KOPT-K1 (cell line): ENCODE data around the gene PLEKHG3.

Experiments used
- H3K27ac ChIP-seq: fragments of 200-600 bp; sonication (generic); 2 replicates; pipeline ENCODE4 v1.5.1; 2016; ENCODE audit warnings: antibody characterized with exemption, mild to moderate bottlenecking, low read depth, low read length; ENCODE audit not compliant: poor library complexity, severe bottlenecking
- H3K36me3 ChIP-seq: fragments of 200-600 bp; sonication (generic); 2 replicates; pipeline ENCODE4 v1.5.1; 2017; ENCODE audit warnings: antibody characterized with exemption, mild to moderate bottlenecking, low read length, moderate library complexity; ENCODE audit not compliant: insufficient read depth
- H3K9me3 ChIP-seq: fragments of 200-600 bp; sonication (generic); 2 replicates; pipeline ENCODE4 v1.5.1; 2017; ENCODE audit warnings: antibody characterized with exemption, low read length, mild to moderate bottlenecking; ENCODE audit not compliant: insufficient read depth, poor library complexity, severe bottlenecking

The PLEKHG3 gene

GRCh38 chr14:64752909-64753308, 48.7 kb downstream of the PLEKHG3 start:
- H3K27ac ChIP-seq, result no peak overlapping the region
- H3K36me3 ChIP-seq, result no peaks in the 10 kb centered on the region
- no peaks in the 10 kb centered on the region for H3K9me3 ChIP-seq

GRCh38 chr14:64753374-64753773, 49.1 kb downstream of the PLEKHG3 start:
- Histone ChIP-seq H3K9me3 (no peaks in the 10 kb centered on the region), H3K27ac (no peak overlapping the region), H3K36me3 (no peaks in the 10 kb centered on the region)

GRCh38 chr14:64753999-64754398, 49.8 kb downstream of the PLEKHG3 start:
- H3K27ac ChIP-seq, result no peak overlapping the region
- no peaks in the 10 kb centered on the region for H3K36me3 ChIP-seq

GRCh38 chr14:64754685-64755084, 50.5 kb downstream of the PLEKHG3 start:
- Histone ChIP-seq H3K27ac (no peak overlapping the region), H3K36me3 (no peaks in the 10 kb centered on the region), H3K9me3 (no peaks in the 10 kb centered on the region)

More at GRCh38 chr14:64753999-64754398, 49.8 kb downstream of the PLEKHG3 start:
- H3K9me3 ChIP-seq, result no peaks in the 10 kb centered on the region

GRCh38 chr14:64755781-64756221, 51.6 kb downstream of the PLEKHG3 start:
- H3K9me3 ChIP-seq, result no peaks in the 10 kb centered on the region
- no peaks in the 10 kb centered on the region for H3K36me3 ChIP-seq
- no peak overlapping the region for H3K27ac ChIP-seq

GRCh38 chr14:64756712-64757111, 52.5 kb downstream of the PLEKHG3 start:
- Histone ChIP-seq H3K9me3 (no peaks in the 10 kb centered on the region), H3K27ac (no peak overlapping the region), H3K36me3 (no peaks in the 10 kb centered on the region)

GRCh38 chr14:64757601-64758000, 53.4 kb downstream of the PLEKHG3 start:
- Histone ChIP-seq H3K27ac (no peak overlapping the region), H3K36me3 (no peaks in the 10 kb centered on the region), H3K9me3 (no peaks in the 10 kb centered on the region)

GRCh38 chr14:64758025-64758521, 53.8 kb downstream of the PLEKHG3 start:
- Histone ChIP-seq H3K27ac (no peak overlapping the region), H3K36me3 (no peaks in the 10 kb centered on the region), H3K9me3 (no peaks in the 10 kb centered on the region)

GRCh38 chr14:64758691-64759554, 54.7 kb downstream of the PLEKHG3 start:
- no peak overlapping the region for H3K27ac ChIP-seq
- H3K9me3 ChIP-seq, result no peaks in the 10 kb centered on the region

GRCh38 chr14:64759555-64759938, 55.3 kb downstream of the PLEKHG3 start:
- no peak overlapping the region for H3K27ac ChIP-seq

More at GRCh38 chr14:64758691-64759554, 54.7 kb downstream of the PLEKHG3 start:
- H3K36me3 ChIP-seq, result no peaks in the 10 kb centered on the region

GRCh38 chr14:64760146-64760755, 56.0 kb downstream of the PLEKHG3 start:
- Histone ChIP-seq H3K27ac (no peak overlapping the region), H3K9me3 (no peaks in the 10 kb centered on the region), H3K36me3 (no peaks in the 10 kb centered on the region)

More at GRCh38 chr14:64759555-64759938, 55.3 kb downstream of the PLEKHG3 start:
- Histone ChIP-seq H3K36me3 (no peaks in the 10 kb centered on the region), H3K9me3 (no peaks in the 10 kb centered on the region)

GRCh38 chr14:64760916-64761315, 56.7 kb downstream of the PLEKHG3 start:
- H3K27ac ChIP-seq, result no peak overlapping the region
- no peaks in the 10 kb centered on the region for H3K9me3 ChIP-seq
- H3K36me3 ChIP-seq, result no peaks in the 10 kb centered on the region

- H3K27ac ChIP-seq, result no peak overlapping the region
- H3K36me3 ChIP-seq, result no peaks in the 10 kb centered on the region
- H3K9me3 ChIP-seq, result no peaks in the 10 kb centered on the region
These were observed 57.3 kb downstream of the PLEKHG3 start for GRCh38 chr14:64761441-64762043.

GRCh38 chr14:64762044-64763034, 58.1 kb downstream of the PLEKHG3 start:
- Histone ChIP-seq H3K36me3 (no peaks in the 10 kb centered on the region), H3K27ac (no peak overlapping the region), H3K9me3 (no peaks in the 10 kb centered on the region)
